A549 (cell line): ENCODE data around the gene ZFHX3. TPM values are rescaled to one million over a fixed set of nuclear protein-coding genes. Genes with fewer than 3 reads are reported as not detected.
A peak's percentile ranks its signal among the peaks of the same experiment; 100 is the strongest.

Experiments used
- ATAC-seq, 2 experiments: fragments of 200-7000 bp in 1 of 2; fragments of >200 bp in 1 of 2; cut with Nextera tagmentation in 1 of 2; cut with Tn5 transposase in 1 of 2; 3 replicates each; pipeline versions ENCODE4 v1.8.0 to v1.9.1; 2018 to 2020; ENCODE audit warnings: mild to moderate bottlenecking in 1 of 2, moderate library complexity in 1 of 2
- CTCF ChIA-PET: fragments of 300-600 bp; sonication (Branson Sonifier 250); formaldehyde crosslinking; extraction: SDS; loops from one replicate; lab custom pipeline; 2021; ENCODE audit warnings: antibody characterized with exemption, inconsistent platforms; lab: Yijun Ruan, JAX
- POLR2A ChIA-PET: fragments of 350-600 bp; formaldehyde crosslinking; extraction: SDS; loops from one replicate; lab custom pipeline; 2021; ENCODE audit warnings: antibody characterized with exemption, inconsistent platforms; lab: Yijun Ruan, JAX
- DNase-seq, 2 experiments: peaks; one replicate each; pipeline versions ENCODE4 v3.0.0 to v3.0.0-alpha.2; 2011 to 2016; ENCODE audit warnings: low read depth in 1 of 2, low spot score in 1 of 2
- FAIRE-seq: peaks from 2 replicates; lab custom pipeline; 2011; peaks lifted over from hg19 to GRCh38; lab: Jason Lieb, UNC
- H3K27ac ChIP-seq, 2 experiments: fragments of >200 bp; sonication (Bioruptor Twin); formaldehyde crosslinking; 3 replicates each; pipeline ENCODE4 v1.5.1; 2016 to 2017
- H3K4me1 ChIP-seq: fragments of >200 bp; sonication (Bioruptor Twin); formaldehyde crosslinking; 3 replicates; pipeline ENCODE4 v1.6.1; 2016
- H3K4me2 ChIP-seq: fragments of >200 bp; sonication (Bioruptor Twin); formaldehyde crosslinking; 3 replicates; pipeline ENCODE4 v1.6.1; 2016
- H3K4me3 ChIP-seq: fragments of >200 bp; sonication (Bioruptor Twin); formaldehyde crosslinking; 3 replicates; pipeline ENCODE4 v1.5.1; 2016
- H3K9me3 ChIP-seq: fragments of >200 bp; sonication (Bioruptor Twin); formaldehyde crosslinking; 3 replicates; pipeline ENCODE4 v1.6.1; 2016
- BHLHE40 ChIP-seq: IDR thresholded peaks from 2 replicates; pipeline ENCODE4 v1.6.1; 2012; ENCODE audit warnings: low read depth, low read length, inconsistent platforms
- CBX8 ChIP-seq: fragments of 200-600 bp; sonication (generic); IDR thresholded peaks from 2 replicates; pipeline ENCODE4 v1.6.1; 2016
- CEBPB ChIP-seq, 2 experiments: fragments of >200 bp in 1 of 2; sonication (Bioruptor Twin) in 1 of 2; formaldehyde crosslinking in 1 of 2; IDR thresholded peaks; 2 replicates each; pipeline ENCODE4 v1.6.1; 2012 to 2016
- CHD4 ChIP-seq: fragments of 200-600 bp; sonication (generic); IDR thresholded peaks from 2 replicates; pipeline ENCODE4 v1.6.1; 2016; ENCODE audit warnings: antibody characterized with exemption, mild to moderate bottlenecking, borderline replicate concordance
- EHMT2 ChIP-seq: fragments of 200-600 bp; sonication (generic); IDR thresholded peaks from 2 replicates; pipeline ENCODE4 v1.6.1; 2016; ENCODE audit warnings: antibody characterized with exemption, low read depth, mild to moderate bottlenecking, moderate library complexity
- FOSB ChIP-seq: fragments of 250-450 bp; sonication (Bioruptor Pico); IDR thresholded peaks from 2 replicates; pipeline ENCODE4 v1.5.0; 2020; ENCODE audit warnings: mild to moderate bottlenecking, moderate library complexity
- GATA3 ChIP-seq: IDR thresholded peaks from 2 replicates; pipeline ENCODE4 v1.6.1; 2012; ENCODE audit warnings: borderline replicate concordance
- HDAC2 ChIP-seq: fragments of 200-600 bp; sonication (generic); IDR thresholded peaks from 2 replicates; pipeline ENCODE4 v1.6.1; 2016
- HOXA7 ChIP-seq: fragments of 250-450 bp; sonication (Bioruptor Pico); IDR thresholded peaks from 2 replicates; pipeline ENCODE4 v1.5.0; 2020; ENCODE audit warnings: mild to moderate bottlenecking, moderate library complexity
- MAFK ChIP-seq: fragments of 450-650 bp; IDR thresholded peaks from 2 replicates; pipeline ENCODE4 v1.6.1; 2014; ENCODE audit not compliant: partially characterized antibody
- MYC ChIP-seq: IDR thresholded peaks from 2 replicates; pipeline ENCODE4 v1.6.1; 2012; ENCODE audit warnings: mild to moderate bottlenecking, inconsistent platforms, low read length, improper control_type of control experiment, borderline replicate concordance
- NPAS2 ChIP-seq: fragments of 250-450 bp; sonication (Bioruptor Pico); IDR thresholded peaks from 2 replicates; pipeline ENCODE4 v1.8.0; 2022; ENCODE audit warnings: mild to moderate bottlenecking, moderate library complexity, borderline replicate concordance
- RAD21 ChIP-seq, 2 experiments: fragments of >200 bp in 1 of 2; sonication (Bioruptor Twin) in 1 of 2; formaldehyde crosslinking in 1 of 2; IDR thresholded peaks in 1 of 2; conservative IDR thresholded peaks in 1 of 2; 2 replicates in 1 of 2; 3 replicates in 1 of 2; pipeline ENCODE4 v1.6.1; 2012 to 2018; ENCODE audit warnings: inconsistent platforms in 1 of 2
- RARB ChIP-seq: fragments of 250-450 bp; sonication (Bioruptor Pico); IDR thresholded peaks from 2 replicates; pipeline ENCODE4 v1.8.0; 2021; ENCODE audit warnings: mild to moderate bottlenecking, moderate library complexity
- RFX5 ChIP-seq: fragments of 450-650 bp; IDR thresholded peaks from 2 replicates; pipeline ENCODE4 v1.7.1; 2014; ENCODE audit warnings: antibody characterized with exemption, mild to moderate bottlenecking, moderate library complexity
- TP53 ChIP-seq: fragments of 250-450 bp; sonication (Bioruptor Pico); IDR thresholded peaks from 2 replicates; pipeline ENCODE4 v1.5.0; 2021; ENCODE audit warnings: mild to moderate bottlenecking, moderate library complexity
- WGBS: methylation state at CpG from one replicate; pipeline ENCODE4 v1.1.6; 2017; ENCODE audit errors: missing lambda C conversion rate; 5-methylcytosine and 5-hydroxymethylcytosine counted together
- polyA plus RNA-seq, 4 experiments: library from polyadenylated mRNA; depleted of rRNA in 3 of 4; stranded (reverse); fragments of >200 nt; fragmentation: RNase III in 1 of 4; extraction: RNeasy Plus Mini Kit Qiagen cat#74134 plus additional on column Dnase treatment in 1 of 4; gene quantifications; 2 replicates in 3 of 4; 3 replicates in 1 of 4; pipeline ENCODE4 v1.2.3, GENCODE V29; 2011 to 2017
- TF ChIP-seq, protein P1 (sequence below): fragments of 450-650 bp; IDR thresholded peaks from 2 replicates; pipeline ENCODE4 v1.6.1; 2014; ENCODE audit warnings: antibody characterized with exemption
- TF ChIP-seq, protein P2 (sequence below): fragments of 150-350 bp; IDR thresholded peaks from 2 replicates; pipeline ENCODE4 v1.6.1; 2014; ENCODE audit warnings: low read depth, mild to moderate bottlenecking, low read length
- TF ChIP-seq, protein P3 (sequence below): IDR thresholded peaks from 2 replicates; pipeline ENCODE4 v1.6.1; 2012

ZFHX3 gene
- polyA plus RNA-seq, 2 of the 4 experiments (the other 2 are of a cell fraction), result 3.9 to 6.5 TPM

DNA sequence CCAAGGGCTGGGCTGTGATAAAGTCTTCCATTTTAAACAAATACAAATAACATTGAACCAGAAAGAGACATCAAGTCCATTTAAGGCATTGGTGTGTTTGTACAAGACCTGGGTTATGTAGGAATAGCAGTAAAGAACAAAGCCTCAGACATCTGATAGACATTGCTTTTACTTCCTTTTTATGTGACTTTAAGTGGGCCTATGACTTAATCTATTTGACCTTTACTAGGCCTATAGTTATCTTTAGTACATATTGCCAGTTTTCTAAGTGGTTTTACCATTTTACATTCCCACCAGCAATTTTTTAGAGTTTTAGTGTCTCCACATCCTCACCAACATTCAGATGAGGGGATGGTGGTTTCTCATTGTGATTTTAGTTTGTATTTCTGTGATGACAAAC lies 298.8 kb downstream of the ZFHX3 start:
- ChIA-PET POLR2A (no interaction called here), CTCF (no interaction called here)
- no peak overlapping the region for H3K27ac ChIP-seq
- no peaks in the 10 kb centered on the region for H3K4me1 ChIP-seq
- H3K4me3 ChIP-seq, result no peak overlapping the region
- no peak for TF ChIP-seq MYC
- TF ChIP-seq RARB (CRISPR knock-in tag), result no peak
- TF ChIP-seq GATA3, result no peak
- TF ChIP-seq, protein P1, sequence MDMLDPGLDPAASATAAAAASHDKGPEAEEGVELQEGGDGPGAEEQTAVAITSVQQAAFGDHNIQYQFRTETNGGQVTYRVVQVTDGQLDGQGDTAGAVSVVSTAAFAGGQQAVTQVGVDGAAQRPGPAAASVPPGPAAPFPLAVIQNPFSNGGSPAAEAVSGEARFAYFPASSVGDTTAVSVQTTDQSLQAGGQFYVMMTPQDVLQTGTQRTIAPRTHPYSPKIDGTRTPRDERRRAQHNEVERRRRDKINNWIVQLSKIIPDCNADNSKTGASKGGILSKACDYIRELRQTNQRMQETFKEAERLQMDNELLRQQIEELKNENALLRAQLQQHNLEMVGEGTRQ, result no peak
- no peak for TF ChIP-seq RFX5
- TF ChIP-seq MAFK, result no peak
- no peak for TF ChIP-seq CBX8
- no peak for TF ChIP-seq CEBPB (IDR thresholded peaks at IDR 0.05)
- TF ChIP-seq TP53 (CRISPR knock-in tag), result no peak
- no peak for TF ChIP-seq HDAC2
- TF ChIP-seq NPAS2 (CRISPR knock-in tag), result no peak
- no peak for TF ChIP-seq RAD21 (conservative IDR thresholded peaks at IDR 0.05 in 1 of 2, IDR thresholded peaks at IDR 0.05 in 1 of 2)
- TF ChIP-seq CHD4, result no peak
- no peak for TF ChIP-seq HOXA7
- no peaks in the 10 kb centered on the region for H3K9me3 ChIP-seq
- DNase-seq (no peak), ATAC-seq (no peak), FAIRE-seq (no peak)
- H3K4me2 ChIP-seq, result no peak overlapping the region

DNA sequence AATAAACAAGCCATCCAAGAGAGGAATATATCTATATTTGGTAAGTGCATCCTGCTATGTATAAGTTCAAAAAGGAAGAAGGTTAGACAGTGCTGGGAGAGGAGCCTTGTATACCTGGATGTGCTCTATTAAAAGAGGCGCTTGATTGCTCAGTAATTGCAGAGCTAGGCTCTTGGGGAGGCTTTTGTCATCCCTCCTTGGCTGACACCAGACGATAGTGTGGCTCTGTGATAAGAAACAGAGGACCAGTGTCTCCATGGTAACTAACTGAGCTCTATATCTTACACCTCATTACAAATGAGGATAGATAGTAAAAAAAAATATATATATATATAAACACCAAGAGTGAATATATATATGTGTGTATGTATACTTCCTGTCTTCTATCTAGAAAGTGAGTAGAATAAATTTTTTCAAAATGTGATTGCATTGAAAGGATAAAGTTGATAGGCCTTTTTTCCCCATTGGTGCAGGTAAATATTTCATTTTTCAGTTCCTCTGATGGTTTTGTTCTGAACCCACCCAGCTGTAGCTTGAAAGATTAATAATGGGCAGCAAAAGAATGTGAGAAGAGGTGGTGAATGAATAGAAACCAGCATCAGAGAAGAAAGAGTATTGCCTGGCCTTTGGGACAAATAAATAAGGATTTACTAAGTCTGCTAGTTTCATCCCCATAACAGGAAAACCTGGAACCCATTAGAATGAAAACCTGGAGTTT lies 303.7 kb downstream of the ZFHX3 start:
- peaks cover 8% of the 10 kb centered on the region; the same call in 1 of the 3 replicates for H3K4me1 ChIP-seq
- no peak overlapping the region for H3K27ac ChIP-seq
- ATAC-seq (no peak), DNase-seq (no peak), FAIRE-seq (no peak)
- TF ChIP-seq FOSB (no peak), BHLHE40 (no peak), NPAS2 (CRISPR knock-in tag) (no peak)
- CTCF ChIA-PET, result interaction anchor here (0.8 kb wide), 1 partner anchor 1135 kb away, joined by 3 read pairs; no protein-coding TSS in a partner anchor
- no peak overlapping the region for H3K4me3 ChIP-seq
- POLR2A ChIA-PET, result no interaction called here
- H3K4me2 ChIP-seq, result no peak overlapping the region
- no peaks in the 10 kb centered on the region for H3K9me3 ChIP-seq
- 91% methylated on average over 2 of the region's 2 CpGs for WGBS

DNA sequence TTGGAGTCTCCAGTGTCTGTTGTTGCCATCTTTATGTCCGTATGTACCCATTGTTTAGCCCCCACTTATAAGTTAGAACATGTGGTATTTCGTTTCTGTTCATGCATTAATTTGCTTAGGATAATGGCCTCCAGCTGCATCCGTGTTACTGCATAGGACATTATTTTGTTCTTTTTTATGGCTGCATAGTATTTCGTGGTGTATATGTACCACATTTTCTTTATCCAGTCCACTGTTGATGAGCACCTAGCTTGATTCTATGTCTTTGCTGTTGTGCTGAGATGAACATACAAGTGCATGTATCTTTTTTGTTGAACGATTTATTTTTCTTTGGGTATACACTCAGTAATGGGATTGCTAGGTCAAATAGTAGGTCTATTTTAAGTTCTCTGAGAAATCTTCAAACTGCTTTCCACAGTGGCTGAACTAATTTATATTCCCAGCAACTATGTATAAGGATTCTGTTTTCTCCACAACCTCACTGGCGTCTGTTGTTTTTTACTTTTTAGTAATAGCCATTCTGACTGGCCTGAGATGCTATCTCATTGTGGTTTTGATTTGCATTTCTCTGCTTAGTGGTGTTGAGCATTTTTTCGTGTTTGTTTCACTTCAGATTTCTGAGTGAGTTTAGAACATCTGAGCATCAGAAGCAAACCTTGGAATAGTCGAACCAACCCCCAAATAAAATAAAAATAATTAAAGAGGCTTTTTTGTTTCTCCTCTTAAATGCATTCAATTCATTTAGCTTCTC lies 304.7 kb downstream of the ZFHX3 start:
- ChIA-PET CTCF (interaction anchor here (1.0 kb wide), 1 partner anchor 8 kb away, joined by 4 read pairs; no protein-coding TSS in a partner anchor), POLR2A (no interaction called here)
- no peak for ATAC-seq
- Histone ChIP-seq H3K4me2 (no peak overlapping the region), H3K4me1 (peaks cover 8% of the 10 kb centered on the region; the same call in 1 of the 3 replicates), H3K27ac (no peak overlapping the region), H3K4me3 (no peak overlapping the region), H3K9me3 (no peaks in the 10 kb centered on the region)
- TF ChIP-seq RAD21 (conservative IDR thresholded peaks at IDR 0.05 in 1 of 2, IDR thresholded peaks at IDR 0.05 in 1 of 2), result no peak
- TF ChIP-seq, protein P2, sequence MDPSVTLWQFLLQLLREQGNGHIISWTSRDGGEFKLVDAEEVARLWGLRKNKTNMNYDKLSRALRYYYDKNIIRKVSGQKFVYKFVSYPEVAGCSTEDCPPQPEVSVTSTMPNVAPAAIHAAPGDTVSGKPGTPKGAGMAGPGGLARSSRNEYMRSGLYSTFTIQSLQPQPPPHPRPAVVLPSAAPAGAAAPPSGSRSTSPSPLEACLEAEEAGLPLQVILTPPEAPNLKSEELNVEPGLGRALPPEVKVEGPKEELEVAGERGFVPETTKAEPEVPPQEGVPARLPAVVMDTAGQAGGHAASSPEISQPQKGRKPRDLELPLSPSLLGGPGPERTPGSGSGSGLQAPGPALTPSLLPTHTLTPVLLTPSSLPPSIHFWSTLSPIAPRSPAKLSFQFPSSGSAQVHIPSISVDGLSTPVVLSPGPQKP, result no peak
- TF ChIP-seq TP53 (CRISPR knock-in tag), result no peak
- TF ChIP-seq, protein P3, sequence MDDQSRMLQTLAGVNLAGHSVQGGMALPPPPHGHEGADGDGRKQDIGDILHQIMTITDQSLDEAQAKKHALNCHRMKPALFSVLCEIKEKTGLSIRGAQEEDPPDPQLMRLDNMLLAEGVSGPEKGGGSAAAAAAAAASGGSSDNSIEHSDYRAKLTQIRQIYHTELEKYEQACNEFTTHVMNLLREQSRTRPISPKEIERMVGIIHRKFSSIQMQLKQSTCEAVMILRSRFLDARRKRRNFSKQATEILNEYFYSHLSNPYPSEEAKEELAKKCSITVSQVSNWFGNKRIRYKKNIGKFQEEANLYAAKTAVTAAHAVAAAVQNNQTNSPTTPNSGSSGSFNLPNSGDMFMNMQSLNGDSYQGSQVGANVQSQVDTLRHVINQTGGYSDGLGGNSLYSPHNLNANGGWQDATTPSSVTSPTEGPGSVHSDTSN, result no peak
- no peak for TF ChIP-seq EHMT2
- DNase-seq, result no peak
- peak; percentile 49 for FAIRE-seq
- WGBS, result 64% methylated on average over 8 of the region's 8 CpGs
